ENCODE measurements around the gene SLC16A2. TPM values are rescaled to one million over a fixed set of nuclear protein-coding genes. Genes with fewer than 3 reads are reported as not detected.

SLC16A2 gene
- total RNA-seq, 1 donor from 2014 or later, result 1.0 TPM

- DNase-seq, result no peak
Measured at GRCh38 chrX:74540635-74541249, 119.4 kb downstream of the SLC16A2 start.

GRCh38 chrX:74545880-74546523 is 124.7 kb downstream of the SLC16A2 start:
- DNase-seq, result no peak

- no peak for DNase-seq
Measured at GRCh38 chrX:74546984-74547383, 125.7 kb downstream of the SLC16A2 start.

GRCh38 chrX:74550295-74550802 is 129.1 kb downstream of the SLC16A2 start:
- peak; percentile 77 for DNase-seq

GRCh38 chrX:74551934-74552333 is 130.6 kb downstream of the SLC16A2 start:
- DNase-seq, result no peak

GRCh38 chrX:74557378-74557777 is 136.1 kb downstream of the SLC16A2 start:
- no peak for DNase-seq

- DNase-seq, result no peak
Measured at GRCh38 chrX:74578137-74578536, 156.8 kb downstream of the SLC16A2 start.

GRCh38 chrX:74579597-74580198 is 158.4 kb downstream of the SLC16A2 start:
- no peak for DNase-seq

Other genes starting within 250 kb of the SLC16A2 start
- gene ZCCHC13, start 117.3 kb upstream of the SLC16A2 start, total RNA-seq, result not detected in 2 replicates
- 55.5 and 62.5 TPM in 2 replicates for gene RLIM, start 193.1 kb downstream of the SLC16A2 start, total RNA-seq